NCI-H146 treated with DMSO at 0.1 percent for 48 hours (cell line): ENCODE measurements around the gene CMIP.
A peak's percentile ranks its signal among the peaks of the same experiment; 100 is the strongest.

Experiments used
- DNase-seq: peaks from one replicate; lab custom pipeline; 2025; ENCODE audit not compliant: unreplicated experiment; lab: John Stamatoyannopoulos, UW

Gene CMIP

GRCh38 chr16:81547194-81547938, 102.8 kb downstream of the CMIP start:
- DNase-seq = no peak

GRCh38 chr16:81547939-81548216, 103.3 kb downstream of the CMIP start:
- no peak for DNase-seq

GRCh38 chr16:81548551-81548875, 103.9 kb downstream of the CMIP start:
- DNase-seq = no peak

GRCh38 chr16:81548876-81549546, 104.4 kb downstream of the CMIP start:
- DNase-seq = no peak

GRCh38 chr16:81549547-81550431, 105.2 kb downstream of the CMIP start:
- DNase-seq = no peak

GRCh38 chr16:81550432-81550808, 105.8 kb downstream of the CMIP start:
- DNase-seq = no peak

- DNase-seq = no peak
Measured at GRCh38 chr16:81551151-81551808, 106.7 kb downstream of the CMIP start.

- DNase-seq = no peak
Measured at GRCh38 chr16:81551821-81552304, 107.3 kb downstream of the CMIP start.

- no peak for DNase-seq
Measured at GRCh38 chr16:81552743-81553079, 108.1 kb downstream of the CMIP start.

GRCh38 chr16:81553080-81553813, 108.6 kb downstream of the CMIP start:
- DNase-seq = no peak

GRCh38 chr16:81553814-81554675, 109.4 kb downstream of the CMIP start:
- peak; percentile 15 for DNase-seq

GRCh38 chr16:81554979-81555378, 110.4 kb downstream of the CMIP start:
- DNase-seq = no peak

- no peak for DNase-seq
Measured at GRCh38 chr16:81555660-81556059, 111.1 kb downstream of the CMIP start.

GRCh38 chr16:81556715-81557284, 112.2 kb downstream of the CMIP start:
- DNase-seq = no peak

- DNase-seq = no peak
Measured at GRCh38 chr16:81558077-81558443, 113.5 kb downstream of the CMIP start.

- peak; percentile 19 for DNase-seq
Measured at GRCh38 chr16:81558444-81559175, 114.0 kb downstream of the CMIP start.

- DNase-seq = no peak
Measured at GRCh38 chr16:81560979-81561657, 116.5 kb downstream of the CMIP start.

GRCh38 chr16:81562174-81562849, 117.7 kb downstream of the CMIP start:
- DNase-seq = no peak
